PC-9 (cell line): ENCODE results near the gene RPL39L. TPM values are rescaled to one million over a fixed set of nuclear protein-coding genes. Genes with fewer than 3 reads are reported as not detected.

Source experiments
- BruUV-seq: library from RNA; stranded (reverse); fragments of 400-500 nt; replicated peaks from 2 replicates; lab custom pipeline; 2021; lab: Mats Ljungman, UMichigan
- CTCF ChIA-PET: fragments of 300-600 bp; sonication (Branson Sonifier 250); formaldehyde crosslinking; loops from one replicate; lab custom pipeline; 2022; ENCODE audit warnings: antibody characterized with exemption; lab: Charles Lee
- POLR2A ChIA-PET: fragments of 300-600 bp; sonication (Branson Sonifier 250); formaldehyde crosslinking; loops from one replicate; lab custom pipeline; 2022; ENCODE audit warnings: antibody characterized with exemption; ENCODE audit not compliant: unreplicated experiment; lab: Charles Lee
- DNase-seq, 2 experiments: peaks; one replicate each; pipeline versions ENCODE4 v3.0.0 to v3.0.0-alpha.2; 2015 to 2022; ENCODE audit warnings: mixed read lengths in 1 of 2
- H2AFZ ChIP-seq: fragments of 200-600 bp; sonication (generic); 2 replicates; pipeline ENCODE4 v1.8.1; 2017; ENCODE audit warnings: antibody characterized with exemption
- H3F3A ChIP-seq: fragments of 200-600 bp; sonication (generic); 2 replicates; pipeline ENCODE4 v1.8.1; 2017; ENCODE audit warnings: antibody characterized with exemption, mild to moderate bottlenecking, low read depth; ENCODE audit not compliant: insufficient read depth
- H3K27ac ChIP-seq: fragments of 200-600 bp; sonication (generic); 2 replicates; pipeline ENCODE4 v1.6.1; 2016; ENCODE audit warnings: mixed run types
- H3K27me3 ChIP-seq: fragments of 200-600 bp; sonication (generic); 2 replicates; pipeline ENCODE4 v1.6.1; 2016; ENCODE audit warnings: low read depth, mixed run types; ENCODE audit not compliant: insufficient read depth
- H3K36me3 ChIP-seq: fragments of 200-600 bp; sonication (generic); 2 replicates; pipeline ENCODE4 v1.6.1; 2016; ENCODE audit warnings: low read depth, mixed run types
- H3K4me1 ChIP-seq: fragments of 200-600 bp; sonication (generic); replicated peaks from 2 replicates; pipeline ENCODE4 v1.6.1; 2016; ENCODE audit warnings: mixed run types; ENCODE audit not compliant: insufficient read depth
- H3K4me2 ChIP-seq: fragments of 200-600 bp; sonication (generic); 2 replicates; pipeline ENCODE4 v1.6.1; 2017; ENCODE audit warnings: mixed run types
- H3K4me3 ChIP-seq: fragments of 200-600 bp; sonication (generic); 2 replicates; pipeline ENCODE4 v1.6.1; 2016; ENCODE audit warnings: mixed run types
- H3K79me2 ChIP-seq: fragments of 200-600 bp; sonication (generic); 2 replicates; pipeline ENCODE4 v1.6.1; 2017; ENCODE audit warnings: low read depth, mixed run types
- H3K9me2 ChIP-seq: fragments of 200-600 bp; sonication (generic); 2 replicates; pipeline ENCODE4 v1.8.1; 2017; ENCODE audit warnings: mild to moderate bottlenecking; ENCODE audit not compliant: insufficient read depth
- H3K9me3 ChIP-seq: fragments of 200-600 bp; sonication (generic); 2 replicates; pipeline ENCODE4 v1.8.1; 2016; ENCODE audit warnings: low read depth; ENCODE audit not compliant: insufficient read depth
- H4K20me1 ChIP-seq: fragments of 200-600 bp; sonication (generic); 2 replicates; pipeline ENCODE4 v1.8.1; 2017; ENCODE audit not compliant: insufficient read depth
- EZH2 ChIP-seq: fragments of 200-600 bp; sonication (generic); IDR thresholded peaks from 2 replicates; pipeline ENCODE4 v1.8.0; 2017; ENCODE audit warnings: antibody characterized with exemption, low read depth
- intact Hi-C: fragments of 100-400 bp; cut with micrococcal nuclease; formaldehyde crosslinking; loops from one replicate; pipeline ENCODE4 v1.10.0; 2022; ENCODE audit not compliant: unreplicated experiment
- total RNA-seq: library from RNA; stranded (reverse); gene quantifications from 2 replicates; pipeline ENCODE4 v1.2.3, GENCODE V29; 2021
- TF ChIP-seq, protein P1 (sequence below): fragments of 200-600 bp; sonication (generic); conservative IDR thresholded peaks from 2 replicates; pipeline ENCODE4 v1.6.1; 2017; ENCODE audit warnings: mixed run types, antibody characterized with exemption, mild to moderate bottlenecking, moderate library complexity

Gene RPL39L
- total RNA-seq, 1 experiment from 2014 or later, result 81.3 TPM

DNA sequence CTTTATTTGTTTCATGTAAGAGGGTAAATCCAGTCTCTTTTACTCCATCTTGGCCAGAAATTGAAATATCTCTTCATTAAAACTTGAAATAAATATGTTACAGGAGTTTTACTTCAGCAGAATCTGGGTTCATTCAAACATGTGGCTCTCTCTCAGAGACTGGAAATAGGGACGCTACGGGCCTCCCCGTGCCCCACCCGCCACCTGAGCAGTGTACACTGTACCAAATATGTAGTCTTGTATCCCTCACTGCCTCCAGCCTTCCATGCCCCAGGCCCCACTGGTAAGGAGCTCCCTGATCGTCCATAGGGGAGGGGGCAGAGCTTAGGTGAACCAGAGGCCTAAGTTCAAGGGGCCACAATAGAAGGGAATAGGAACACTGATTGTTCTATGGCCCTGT is 36.0 kb downstream of the RPL39L start:
- no peaks in the 10 kb centered on the region for H3K27me3 ChIP-seq
- TF ChIP-seq, protein P1, sequence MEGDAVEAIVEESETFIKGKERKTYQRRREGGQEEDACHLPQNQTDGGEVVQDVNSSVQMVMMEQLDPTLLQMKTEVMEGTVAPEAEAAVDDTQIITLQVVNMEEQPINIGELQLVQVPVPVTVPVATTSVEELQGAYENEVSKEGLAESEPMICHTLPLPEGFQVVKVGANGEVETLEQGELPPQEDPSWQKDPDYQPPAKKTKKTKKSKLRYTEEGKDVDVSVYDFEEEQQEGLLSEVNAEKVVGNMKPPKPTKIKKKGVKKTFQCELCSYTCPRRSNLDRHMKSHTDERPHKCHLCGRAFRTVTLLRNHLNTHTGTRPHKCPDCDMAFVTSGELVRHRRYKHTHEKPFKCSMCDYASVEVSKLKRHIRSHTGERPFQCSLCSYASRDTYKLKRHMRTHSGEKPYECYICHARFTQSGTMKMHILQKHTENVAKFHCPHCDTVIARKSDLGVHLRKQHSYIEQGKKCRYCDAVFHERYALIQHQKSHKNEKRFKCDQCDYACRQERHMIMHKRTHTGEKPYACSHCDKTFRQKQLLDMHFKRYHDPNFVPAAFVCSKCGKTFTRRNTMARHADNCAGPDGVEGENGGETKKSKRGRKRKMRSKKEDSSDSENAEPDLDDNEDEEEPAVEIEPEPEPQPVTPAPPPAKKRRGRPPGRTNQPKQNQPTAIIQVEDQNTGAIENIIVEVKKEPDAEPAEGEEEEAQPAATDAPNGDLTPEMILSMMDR, result no peak
- TF ChIP-seq EZH2, result no peak
- no peak for DNase-seq
- no peak overlapping the region for H3K4me3 ChIP-seq
- peaks cover 6% of the 10 kb centered on the region for H3F3A ChIP-seq
- no peak overlapping the region for H2AFZ ChIP-seq
- no peaks in the 10 kb centered on the region for H4K20me1 ChIP-seq
- 0 out of 2 replicates have a peak, but pooled peaks cover 8% of the 10 kb centered on the region for H3K9me2 ChIP-seq
- BruUV-seq, result no TSS peak
- ChIA-PET CTCF (no interaction called here), POLR2A (no interaction called here)
- H3K36me3 ChIP-seq, result no peaks in the 10 kb centered on the region
- H3K4me1 ChIP-seq, result peaks cover 10% of the 10 kb centered on the region
- no peak overlapping the region for H3K27ac ChIP-seq
- no peaks in the 10 kb centered on the region for H3K79me2 ChIP-seq
- no peak overlapping the region for H3K4me2 ChIP-seq
- intact Hi-C loops, result no loop called here
- H3K9me3 ChIP-seq, result peaks cover 5% of the 10 kb centered on the region; the same call in 1 of the 2 replicates

DNA sequence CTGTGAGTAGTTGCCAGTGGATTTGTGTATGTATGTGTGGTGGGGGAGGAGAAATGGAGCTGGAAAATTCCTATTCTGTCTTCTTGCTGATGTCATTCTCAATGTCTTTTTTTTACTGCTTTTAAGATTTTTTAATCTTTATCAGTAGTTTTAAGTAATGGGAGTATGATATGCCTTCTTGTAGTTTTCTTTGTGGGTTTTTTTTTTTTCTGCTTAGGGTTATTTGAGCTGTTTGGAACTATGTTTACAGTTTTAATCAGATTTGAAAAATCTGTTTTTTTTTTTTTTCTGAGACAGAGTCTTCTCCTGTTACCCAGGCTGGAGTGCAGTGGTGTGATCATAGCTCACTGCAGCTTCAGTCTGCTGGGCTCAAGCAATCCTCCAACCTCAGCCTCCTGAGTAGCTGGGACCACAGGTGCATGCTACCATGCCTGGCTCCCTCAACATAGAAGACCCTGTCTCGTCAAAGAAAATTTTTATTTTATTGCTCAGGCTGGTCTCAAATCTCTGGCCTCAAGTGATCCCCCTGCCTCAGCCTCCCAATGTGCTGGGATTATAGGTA is 37.1 kb downstream of the RPL39L start:
- intact Hi-C loops, result no loop called here
- no peaks in the 10 kb centered on the region for H4K20me1 ChIP-seq

DNA sequence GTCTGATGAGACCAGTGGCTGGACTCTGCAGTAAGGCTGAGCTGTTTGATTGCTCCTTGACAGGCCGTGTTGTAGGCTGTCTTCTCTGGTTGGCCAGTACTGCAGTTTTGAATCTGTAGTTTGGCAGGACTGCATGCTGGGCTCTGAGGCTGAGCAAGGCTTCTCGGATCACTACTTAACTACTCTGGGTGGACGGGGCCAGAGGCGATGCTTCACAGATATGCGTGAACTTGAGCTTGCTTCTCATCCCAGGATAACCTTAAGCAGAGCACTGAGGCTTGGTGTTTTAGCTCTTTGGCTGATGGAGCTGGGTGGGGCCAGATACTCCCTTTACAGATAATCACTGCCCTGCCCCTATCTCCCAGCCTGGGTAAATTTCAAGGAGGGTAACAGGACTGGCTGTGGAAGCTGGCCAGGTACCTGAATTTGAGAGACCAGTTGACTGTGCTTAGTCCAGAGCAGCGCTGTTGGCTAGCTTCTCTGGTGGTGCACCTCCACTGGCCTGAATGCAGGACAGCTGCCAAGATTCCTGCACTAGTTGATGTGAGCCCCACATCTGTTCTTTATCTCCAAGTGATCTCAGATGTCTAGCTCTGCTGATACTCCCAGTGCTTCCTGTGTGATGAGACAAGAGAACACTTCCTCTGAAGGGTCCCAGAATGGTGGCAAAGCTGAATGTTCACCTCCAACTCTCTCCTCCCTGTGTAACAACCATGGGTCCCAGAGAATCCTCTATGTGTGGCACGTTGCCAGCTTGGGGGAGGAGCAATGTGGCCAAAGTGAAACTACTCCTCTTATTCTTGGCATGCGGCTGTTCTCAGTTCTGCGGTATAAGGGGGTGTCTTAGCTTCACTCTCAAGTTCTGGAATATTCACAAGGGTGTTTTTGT is 37.9 kb downstream of the RPL39L start:
- H3K9me3 ChIP-seq, result peaks cover 17% of the 10 kb centered on the region
- no peaks in the 10 kb centered on the region for H3K27me3 ChIP-seq
- H3K4me2 ChIP-seq, result no peak overlapping the region
- no peak overlapping the region for H2AFZ ChIP-seq
- H3K36me3 ChIP-seq, result no peaks in the 10 kb centered on the region
- TF ChIP-seq, protein P1, result no peak
- TF ChIP-seq EZH2, result no peak
- H3K27ac ChIP-seq, result no peak overlapping the region
- DNase-seq, result peak in 1 of 2 experiments; percentile 43
- ChIA-PET POLR2A (interaction anchor here (0.6 kb wide), 2 partner anchors 50 to 216 kb away, joined by 4 to 5 read pairs; no protein-coding TSS in a partner anchor), CTCF (interaction anchor here (0.8 to 1.0 kb wide), 2 partner anchors 11 to 12 kb away, joined by 3 to 4 read pairs; no protein-coding TSS in a partner anchor)
- H3F3A ChIP-seq, result peaks cover 6% of the 10 kb centered on the region
- H3K9me2 ChIP-seq, result 0 out of 2 replicates have a peak, but pooled peaks cover 3% of the 10 kb centered on the region
- no TSS peak for BruUV-seq
- peaks cover 10% of the 10 kb centered on the region for H3K4me1 ChIP-seq
- no peaks in the 10 kb centered on the region for H3K79me2 ChIP-seq
- no peak overlapping the region for H3K4me3 ChIP-seq
- no peaks in the 10 kb centered on the region for H4K20me1 ChIP-seq
- intact Hi-C loops, result no loop called here

More for the DNA sequence above, 37.1 kb downstream of the RPL39L start:
- H3K27me3 ChIP-seq, result no peaks in the 10 kb centered on the region
- no peak for TF ChIP-seq EZH2
- TF ChIP-seq, protein P1, result no peak
- DNase-seq, result no peak
- H3K4me3 ChIP-seq, result no peak overlapping the region
- ChIA-PET CTCF (interaction anchor here (0.5 to 0.8 kb wide), 4 partner anchors 11 to 274 kb away, joined by 3 to 9 read pairs (median 3); no protein-coding TSS in a partner anchor), POLR2A (interaction anchor here (0.5 to 0.7 kb wide), 3 partner anchors 49 to 871 kb away, joined by 3 to 5 read pairs (median 3); no protein-coding TSS in a partner anchor)
- peaks cover 6% of the 10 kb centered on the region for H3F3A ChIP-seq
- H3K79me2 ChIP-seq, result no peaks in the 10 kb centered on the region
- peaks cover 10% of the 10 kb centered on the region for H3K4me1 ChIP-seq
- no peak overlapping the region for H2AFZ ChIP-seq
- no peak overlapping the region for H3K27ac ChIP-seq
- H3K36me3 ChIP-seq, result no peaks in the 10 kb centered on the region
- no peak overlapping the region for H3K4me2 ChIP-seq
- H3K9me2 ChIP-seq, result 0 out of 2 replicates have a peak, but pooled peaks cover 8% of the 10 kb centered on the region
- H3K9me3 ChIP-seq, result peaks cover 12% of the 10 kb centered on the region; the same call in 1 of the 2 replicates
- BruUV-seq, result no TSS peak
